Astrocyte of the spinal cord (primary cell): Measurements from ENCODE around the gene ENTPD8.
A peak's percentile ranks its signal among the peaks of the same experiment; 100 is the strongest.

Experiments
- DNase-seq: peaks from one replicate; pipeline ENCODE4 v3.0.0; 2011; ENCODE audit warnings: low read depth, low spot score
- H3K4me3 ChIP-seq: 2 replicates; pipeline ENCODE4 v1.5.1; 2011; ENCODE audit warnings: low read depth, mild to moderate bottlenecking, low read length, moderate library complexity
- in situ Hi-C: cut with HindIII; loops from 2 replicates; pipeline ENCODE4 v1.10.0; 2017; ENCODE audit warnings: low sequenced_read_pairs
- TF ChIP-seq, protein P1 (sequence below): IDR thresholded peaks from 2 replicates; pipeline ENCODE4 v1.5.1; 2012; ENCODE audit warnings: low read depth, mild to moderate bottlenecking, low read length, inconsistent platforms

Gene ENTPD8

DNA sequence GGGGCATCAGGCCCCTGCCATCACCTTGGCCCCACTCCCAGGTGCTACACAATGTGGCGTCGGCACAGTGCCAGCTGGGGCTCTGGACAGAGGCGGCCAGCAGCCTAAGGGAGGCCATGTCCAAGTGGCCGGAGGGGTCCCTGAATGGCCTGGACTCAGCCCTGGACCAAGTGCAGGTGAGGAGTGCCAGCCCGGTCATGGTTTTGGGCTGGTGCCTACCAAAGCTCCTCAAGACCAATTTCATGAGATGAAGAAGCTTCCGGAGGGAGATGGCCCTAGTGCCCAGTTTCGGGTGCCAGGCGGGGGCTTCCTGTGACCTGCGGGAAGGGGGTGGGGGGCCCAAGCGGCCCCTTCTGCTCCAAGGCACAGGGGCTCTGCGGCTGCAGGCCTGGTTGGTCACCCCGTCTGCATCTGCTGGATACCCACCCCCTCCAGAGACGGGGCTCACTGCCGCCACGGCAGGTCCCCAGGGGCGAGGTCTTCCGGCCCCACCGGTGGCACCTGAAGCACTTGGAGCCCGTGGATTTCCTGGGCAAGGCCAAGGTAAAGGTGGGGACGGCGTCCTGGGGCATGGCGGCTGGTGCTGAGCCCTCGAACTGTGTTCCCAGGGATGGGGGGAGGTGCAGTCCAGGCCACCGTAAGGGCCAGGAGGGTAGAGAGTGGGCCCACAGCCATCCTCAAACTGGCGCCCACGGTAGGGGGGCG is 12.2 kb downstream of the ENTPD8 start:
- no peak overlapping the region for H3K4me3 ChIP-seq
- TF ChIP-seq, protein P1, sequence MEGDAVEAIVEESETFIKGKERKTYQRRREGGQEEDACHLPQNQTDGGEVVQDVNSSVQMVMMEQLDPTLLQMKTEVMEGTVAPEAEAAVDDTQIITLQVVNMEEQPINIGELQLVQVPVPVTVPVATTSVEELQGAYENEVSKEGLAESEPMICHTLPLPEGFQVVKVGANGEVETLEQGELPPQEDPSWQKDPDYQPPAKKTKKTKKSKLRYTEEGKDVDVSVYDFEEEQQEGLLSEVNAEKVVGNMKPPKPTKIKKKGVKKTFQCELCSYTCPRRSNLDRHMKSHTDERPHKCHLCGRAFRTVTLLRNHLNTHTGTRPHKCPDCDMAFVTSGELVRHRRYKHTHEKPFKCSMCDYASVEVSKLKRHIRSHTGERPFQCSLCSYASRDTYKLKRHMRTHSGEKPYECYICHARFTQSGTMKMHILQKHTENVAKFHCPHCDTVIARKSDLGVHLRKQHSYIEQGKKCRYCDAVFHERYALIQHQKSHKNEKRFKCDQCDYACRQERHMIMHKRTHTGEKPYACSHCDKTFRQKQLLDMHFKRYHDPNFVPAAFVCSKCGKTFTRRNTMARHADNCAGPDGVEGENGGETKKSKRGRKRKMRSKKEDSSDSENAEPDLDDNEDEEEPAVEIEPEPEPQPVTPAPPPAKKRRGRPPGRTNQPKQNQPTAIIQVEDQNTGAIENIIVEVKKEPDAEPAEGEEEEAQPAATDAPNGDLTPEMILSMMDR = no peak
- DNase-seq = no peak
- in situ Hi-C loops = no loop called here

DNA sequence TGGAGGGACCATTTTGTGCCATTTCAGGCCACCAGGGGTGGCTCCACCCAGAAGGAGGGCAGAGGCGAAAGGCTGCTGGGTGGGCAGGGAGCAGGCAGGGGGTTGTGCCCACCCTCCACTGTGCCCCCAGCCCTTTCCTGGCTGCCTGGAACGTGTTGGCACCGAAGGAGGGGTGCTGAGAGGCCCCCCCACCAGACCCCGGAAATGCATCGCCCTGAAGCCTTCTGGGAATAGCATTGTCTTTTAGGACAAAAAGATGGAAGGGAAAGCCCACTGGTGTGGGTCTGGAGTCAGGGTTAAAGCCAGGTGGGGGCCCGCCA is 12.9 kb downstream of the ENTPD8 start:
- H3K4me3 ChIP-seq = no peak overlapping the region
- no peak for DNase-seq
- in situ Hi-C loops = no loop called here
- TF ChIP-seq, protein P1 = no peak

DNA sequence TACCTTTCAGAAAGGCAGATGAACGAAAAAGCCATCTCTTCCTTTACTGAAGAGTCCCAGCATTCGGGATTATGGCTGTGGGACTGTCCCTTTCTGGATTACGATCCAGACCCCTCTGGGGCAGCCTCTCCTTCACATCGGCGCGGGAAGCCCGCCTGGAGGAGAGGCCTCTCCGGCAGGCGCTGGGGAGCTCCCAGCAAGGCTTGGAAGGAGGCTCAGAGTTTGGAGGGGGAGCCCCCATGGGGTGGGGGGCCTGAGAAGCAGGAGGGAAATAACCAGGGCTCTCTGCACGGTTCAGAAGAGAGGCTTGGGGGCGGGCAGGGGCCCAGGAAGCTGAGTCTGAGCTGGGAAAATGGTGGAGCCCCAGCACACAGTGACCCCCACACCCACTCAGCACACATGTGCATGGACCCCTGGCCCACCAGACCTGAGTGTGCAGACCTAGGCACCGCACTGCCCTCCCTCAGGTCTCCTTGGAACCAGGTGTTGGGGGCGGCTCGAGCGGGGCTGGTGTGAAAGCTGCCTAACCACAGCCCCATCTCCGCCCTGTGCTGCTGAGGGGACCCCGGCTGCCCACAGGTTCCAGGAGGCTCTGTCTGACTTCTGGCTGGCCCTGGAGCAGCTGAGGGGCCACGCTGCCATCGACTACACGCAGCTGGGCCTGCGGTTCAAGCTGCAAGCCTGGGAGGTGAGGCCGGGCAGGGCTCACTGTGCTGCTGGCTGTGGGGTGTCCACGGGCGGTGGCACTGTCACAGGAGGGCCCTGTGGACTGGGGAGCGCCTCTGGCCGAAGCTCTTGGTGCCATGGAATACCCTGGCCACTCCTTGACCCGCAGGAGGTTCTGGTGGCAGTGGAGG is 13.5 kb downstream of the ENTPD8 start:
- DNase-seq = no peak
- TF ChIP-seq, protein P1 = no peak
- H3K4me3 ChIP-seq = no peak overlapping the region
- in situ Hi-C loops = no loop called here

DNA sequence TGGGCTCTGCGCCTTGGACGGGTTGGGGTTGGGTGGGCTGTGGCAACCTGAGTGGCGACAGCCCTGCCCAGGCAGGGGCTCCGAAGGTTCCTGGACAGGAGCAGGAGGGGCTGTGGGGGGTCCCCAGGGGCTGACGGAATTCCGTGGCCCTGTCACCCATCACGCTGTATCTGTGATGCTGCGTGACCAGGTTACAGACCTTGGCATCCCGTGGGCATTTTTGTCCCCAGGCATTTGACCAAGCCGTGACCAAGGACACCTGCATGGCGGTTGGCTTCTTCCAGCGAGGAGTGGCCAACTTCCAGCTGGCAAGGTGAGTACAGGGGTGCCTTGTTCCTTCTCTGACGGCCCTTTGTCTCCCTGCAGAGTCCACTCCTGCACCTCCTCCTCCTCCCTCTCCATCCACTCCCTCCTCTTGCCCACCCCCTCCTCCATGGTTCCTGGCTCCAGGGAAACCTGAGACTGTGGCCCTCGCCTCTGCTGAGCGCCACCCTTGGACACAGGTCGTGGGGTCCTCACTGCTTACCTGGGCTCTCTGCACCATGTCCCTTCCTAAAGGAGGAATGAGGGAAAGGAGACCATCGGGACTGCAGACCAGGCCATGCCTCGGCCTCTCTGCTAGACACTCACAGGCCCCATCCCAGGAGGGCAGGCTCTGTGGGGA is 15.0 kb downstream of the ENTPD8 start:
- TF ChIP-seq, protein P1 = no peak
- H3K4me3 ChIP-seq = no peak overlapping the region
- no peak for DNase-seq
- in situ Hi-C loops = no loop called here

DNA sequence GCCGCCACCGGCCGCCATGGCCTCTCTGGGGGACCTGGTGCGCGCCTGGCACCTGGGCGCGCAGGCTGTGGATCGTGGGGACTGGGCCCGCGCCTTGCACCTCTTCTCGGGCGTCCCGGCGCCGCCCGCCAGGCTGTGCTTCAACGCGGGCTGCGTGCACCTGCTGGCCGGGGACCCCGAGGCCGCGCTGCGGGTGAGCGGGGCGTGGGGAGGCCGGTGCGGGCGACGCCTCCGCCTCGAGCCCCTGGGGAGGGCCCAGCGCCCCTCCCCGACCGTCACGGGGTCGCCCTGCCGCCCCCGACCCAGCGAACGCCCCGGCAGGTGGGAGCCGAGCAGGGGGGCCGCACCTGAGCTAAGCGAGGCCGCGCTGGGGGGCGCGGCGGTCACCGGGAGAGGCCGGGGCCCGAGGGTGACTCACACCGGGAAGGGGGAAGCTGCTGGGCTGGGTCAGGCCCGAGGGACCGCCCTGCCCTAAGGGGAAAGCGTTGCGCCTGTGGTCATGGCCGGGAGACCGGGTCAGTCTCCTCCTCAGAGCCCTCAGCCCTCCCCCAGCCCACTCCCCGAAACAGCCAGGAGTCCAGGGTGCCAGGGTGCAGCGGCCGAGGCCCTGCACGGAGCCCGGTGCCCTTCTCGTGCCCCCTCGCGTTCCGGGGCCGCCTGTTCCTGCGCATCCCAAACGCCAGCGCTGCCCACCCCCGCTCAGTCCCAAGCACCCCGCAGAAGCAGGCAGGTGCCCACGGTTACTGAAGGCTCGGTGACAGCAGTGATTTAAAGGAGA is 17.5 kb downstream of the ENTPD8 start:
- in situ Hi-C loops = no loop called here

More for the DNA sequence above, 17.5 kb downstream of the ENTPD8 start:
- TF ChIP-seq, protein P1 = no peak
- DNase-seq = no peak
- H3K4me3 ChIP-seq = peak overlapping the region; percentile 20
